22Rv1 (cell line): ENCODE measurements around the gene ADGRB3.

Experiments
- CTCF ChIP-seq: fragments of 450-650 bp; IDR thresholded peaks from 2 replicates; pipeline ENCODE4 v1.5.1; 2017; ENCODE audit warnings: mild to moderate bottlenecking
- ZFX ChIP-seq: fragments of 450-650 bp; IDR thresholded peaks from 2 replicates; pipeline ENCODE4 v1.6.1; 2017; ENCODE audit warnings: antibody characterized with exemption, borderline replicate concordance

GRCh38 chr6:69368613-69369012 is 733.5 kb downstream of the ADGRB3 start:
- TF ChIP-seq CTCF = no peak
- TF ChIP-seq ZFX = no peak
